Fibroblast of the aortic adventitia (primary cell): Measurements from ENCODE around the gene IQSEC3. TPM values are rescaled to one million over a fixed set of nuclear protein-coding genes. Genes with fewer than 3 reads are reported as not detected.
A peak's percentile ranks its signal among the peaks of the same experiment; 100 is the strongest.

Experiments
- DNase-seq: peaks from one replicate; pipeline ENCODE4 v3.0.0-alpha.2; 2010; ENCODE audit warnings: low read depth
- H3K4me3 ChIP-seq: 2 replicates; pipeline ENCODE4 v1.5.1; 2011; ENCODE audit warnings: low read depth, mild to moderate bottlenecking, control low read depth, low read length, moderate library complexity
- CTCF ChIP-seq: IDR thresholded peaks from 2 replicates; pipeline ENCODE4 v1.5.1; 2011; ENCODE audit warnings: mild to moderate bottlenecking, low read length, control low read depth, inconsistent platforms; ENCODE audit not compliant: insufficient read depth
- total RNA-seq: library from RNA; depleted of rRNA; stranded (reverse); fragments of >200 nt; gene quantifications from 2 replicates; pipeline ENCODE4 v1.2.3, GENCODE V29; 2012; ENCODE audit warnings: low replicate concordance

The IQSEC3 gene
- total RNA-seq, 1 donor = not detected

GRCh38 chr12:179131-179884 is 112.7 kb downstream of the IQSEC3 start:
- no peak for DNase-seq
- H3K4me3 ChIP-seq = no peak overlapping the region
- no peak for TF ChIP-seq CTCF

GRCh38 chr12:179885-180284 is 113.3 kb downstream of the IQSEC3 start:
- no peak for TF ChIP-seq CTCF
- no peak overlapping the region for H3K4me3 ChIP-seq
- DNase-seq = no peak

GRCh38 chr12:180445-180844 is 113.9 kb downstream of the IQSEC3 start:
- no peak overlapping the region for H3K4me3 ChIP-seq
- no peak for DNase-seq
- TF ChIP-seq CTCF = no peak

- no peak for TF ChIP-seq CTCF
- no peak for DNase-seq
- no peak overlapping the region for H3K4me3 ChIP-seq
Measured at GRCh38 chr12:181921-182320, 115.4 kb downstream of the IQSEC3 start.

GRCh38 chr12:182381-182892 is 115.9 kb downstream of the IQSEC3 start:
- H3K4me3 ChIP-seq = no peak overlapping the region
- TF ChIP-seq CTCF = no peak
- peak; percentile 51 for DNase-seq

- TF ChIP-seq CTCF = no peak
- H3K4me3 ChIP-seq = no peak overlapping the region
- no peak for DNase-seq
Measured at GRCh38 chr12:184811-185575, 118.4 kb downstream of the IQSEC3 start.
